ENCODE data around the gene COL24A1.
"Not testable (repeated sequence)": the region's sequence is repeated elsewhere in the genome, so short reads cannot be mapped to it uniquely, and the experiment has no call there.

Gene COL24A1

DNA sequence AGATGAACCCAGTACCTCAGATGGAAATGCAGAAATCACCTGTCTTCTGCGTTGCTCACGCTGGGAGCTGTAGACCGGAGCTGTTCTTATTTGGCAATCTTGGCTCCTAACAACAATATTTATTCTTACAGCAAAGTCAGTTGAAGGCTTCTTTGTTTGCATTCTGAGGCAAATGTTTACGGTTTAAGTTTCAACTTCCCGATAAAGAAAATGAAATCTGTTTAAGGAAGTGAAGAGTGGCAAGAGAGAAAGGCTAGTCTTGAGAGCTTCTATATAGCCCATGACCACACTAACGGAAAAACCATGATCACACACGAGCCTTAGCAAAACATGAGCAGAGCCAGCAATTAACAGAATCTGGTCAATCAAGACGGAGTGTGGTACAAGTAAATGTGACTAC is 325.7 kb downstream of the COL24A1 start:
- peaks cover 2% of the 10 kb centered on the region for H3K27me3 Mint-ChIP-seq
- H3K27ac Mint-ChIP-seq, result no peak overlapping the region
- H3K4me3 Mint-ChIP-seq, result no peak overlapping the region
- DNase-seq, result no peak
- peaks cover 5% of the 10 kb centered on the region for H3K9me3 Mint-ChIP-seq
- H3K4me1 Mint-ChIP-seq, result no peaks in the 10 kb centered on the region
- ATAC-seq, result no peak
- no peaks in the 10 kb centered on the region for H3K36me3 Mint-ChIP-seq (ENCODE audit: low read depth)

DNA sequence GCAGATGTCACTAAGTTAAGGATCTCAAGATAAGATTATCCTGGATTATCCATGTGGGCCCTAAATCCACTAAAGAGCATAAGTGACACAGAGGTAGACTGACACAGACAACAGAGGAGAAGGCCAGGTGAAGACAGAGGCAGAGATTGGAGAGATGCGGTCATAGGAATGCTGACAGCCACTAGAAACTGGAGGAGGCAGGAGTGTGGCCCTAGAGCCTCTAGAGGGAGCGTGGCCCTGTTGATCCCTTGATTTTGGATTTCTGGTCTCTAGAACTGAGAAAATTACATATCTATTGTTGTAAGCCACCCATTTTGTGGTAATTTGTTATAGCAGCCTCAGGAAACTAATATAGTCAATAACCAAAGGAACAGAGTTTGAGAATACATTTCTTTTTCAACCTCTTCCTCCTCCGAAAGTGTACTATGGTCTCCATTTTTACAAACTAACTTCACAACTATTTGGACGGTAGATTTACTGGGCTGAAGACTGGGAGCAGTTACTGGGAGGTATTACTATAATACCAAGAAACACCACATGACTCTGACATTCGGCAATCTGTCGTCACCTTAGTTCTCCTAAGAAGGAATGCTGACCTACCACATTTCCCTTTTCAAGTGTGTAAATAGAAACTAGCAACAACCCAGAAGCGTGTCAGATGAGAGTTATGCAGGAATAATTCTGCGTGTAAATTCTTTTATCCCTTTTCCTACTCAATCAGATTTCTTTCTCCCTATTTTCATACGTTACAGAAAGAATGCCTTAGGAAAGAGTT is 332.3 kb downstream of the COL24A1 start:
- Mint-ChIP-seq H3K36me3 (ENCODE audit: low read depth) (no peaks in the 10 kb centered on the region), H3K9me3 (no peaks in the 10 kb centered on the region), H3K27me3 (no peaks in the 10 kb centered on the region), H3K4me3 (no peak overlapping the region), H3K27ac (no peak overlapping the region), H3K4me1 (no peaks in the 10 kb centered on the region)
- ATAC-seq (no peak), DNase-seq (no peak)

DNA sequence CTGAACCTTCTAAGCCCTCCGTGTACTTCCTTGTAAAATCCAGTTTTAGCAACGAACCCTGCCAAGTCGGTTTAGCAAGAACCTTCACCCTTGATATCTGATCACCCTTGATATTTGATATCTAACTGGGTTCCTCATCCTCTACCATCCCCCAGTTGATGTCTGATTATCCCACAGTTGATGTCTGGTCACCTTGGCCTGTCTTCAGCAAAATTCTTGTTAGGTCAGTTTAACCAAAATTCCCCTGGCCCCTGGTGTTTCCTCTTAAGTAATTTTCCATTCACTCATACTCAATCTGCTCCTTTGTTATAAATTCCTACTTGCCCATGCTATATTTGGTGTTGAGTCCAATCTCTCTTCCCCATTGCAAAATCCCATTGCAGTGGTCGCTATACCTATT is 333.9 kb downstream of the COL24A1 start:
- Mint-ChIP-seq H3K27me3 (no peaks in the 10 kb centered on the region), H3K4me1 (no peaks in the 10 kb centered on the region), H3K9me3 (no peaks in the 10 kb centered on the region), H3K27ac (no peak overlapping the region), H3K4me3 (no peak overlapping the region), H3K36me3 (ENCODE audit: low read depth) (no peaks in the 10 kb centered on the region)
- ATAC-seq, result no peak
- DNase-seq, result no peak

DNA sequence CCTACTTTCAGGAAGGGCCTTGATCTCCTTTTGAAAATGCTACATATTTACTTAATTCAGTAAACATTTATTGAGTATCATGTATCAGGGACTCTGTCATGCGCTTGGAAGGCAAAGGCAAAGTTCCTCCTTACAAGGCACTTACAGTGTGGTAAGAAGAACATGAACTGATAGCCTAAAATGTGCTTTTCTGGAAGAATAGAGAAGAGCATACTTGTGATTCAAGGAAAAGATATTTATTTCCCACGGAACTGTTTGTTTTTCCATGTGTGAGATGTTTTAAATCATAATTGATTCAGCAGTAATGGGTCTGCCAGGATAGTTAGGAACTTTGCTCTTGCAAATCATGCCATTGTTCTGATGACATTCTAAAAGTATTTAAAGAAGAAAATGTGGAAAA is 338.2 kb downstream of the COL24A1 start:
- H3K27ac Mint-ChIP-seq, result no peak overlapping the region
- H3K27me3 Mint-ChIP-seq, result no peaks in the 10 kb centered on the region
- no peaks in the 10 kb centered on the region for H3K4me1 Mint-ChIP-seq
- H3K36me3 Mint-ChIP-seq (ENCODE audit: low read depth), result no peaks in the 10 kb centered on the region
- no peaks in the 10 kb centered on the region for H3K9me3 Mint-ChIP-seq
- H3K4me3 Mint-ChIP-seq, result no peak overlapping the region
- DNase-seq (no peak), ATAC-seq (no peak)

DNA sequence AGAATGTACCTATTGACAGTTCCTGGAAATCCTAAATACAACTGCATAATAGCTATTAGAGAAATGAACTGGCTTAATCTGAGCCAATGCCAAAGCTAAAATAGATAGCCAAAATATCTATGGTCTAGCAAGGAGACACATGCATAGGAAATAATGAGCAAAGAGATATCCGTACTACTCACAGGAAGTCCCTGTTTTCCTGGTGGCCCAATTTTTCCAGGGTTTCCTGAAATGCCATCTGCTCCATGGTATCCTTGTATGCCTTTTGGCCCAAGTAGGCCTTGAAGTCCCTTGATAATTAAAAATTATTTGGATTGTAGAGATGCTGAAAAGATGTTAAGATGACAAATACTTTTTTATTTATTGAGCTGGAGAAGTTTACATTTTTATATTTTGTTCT is 340.0 kb downstream of the COL24A1 start:
- Mint-ChIP-seq H3K4me3 (no peak overlapping the region), H3K27ac (no peak overlapping the region), H3K36me3 (ENCODE audit: low read depth) (no peaks in the 10 kb centered on the region), H3K4me1 (no peaks in the 10 kb centered on the region), H3K27me3 (no peaks in the 10 kb centered on the region), H3K9me3 (no peaks in the 10 kb centered on the region)
- no peak for DNase-seq
- ATAC-seq, result no peak

DNA sequence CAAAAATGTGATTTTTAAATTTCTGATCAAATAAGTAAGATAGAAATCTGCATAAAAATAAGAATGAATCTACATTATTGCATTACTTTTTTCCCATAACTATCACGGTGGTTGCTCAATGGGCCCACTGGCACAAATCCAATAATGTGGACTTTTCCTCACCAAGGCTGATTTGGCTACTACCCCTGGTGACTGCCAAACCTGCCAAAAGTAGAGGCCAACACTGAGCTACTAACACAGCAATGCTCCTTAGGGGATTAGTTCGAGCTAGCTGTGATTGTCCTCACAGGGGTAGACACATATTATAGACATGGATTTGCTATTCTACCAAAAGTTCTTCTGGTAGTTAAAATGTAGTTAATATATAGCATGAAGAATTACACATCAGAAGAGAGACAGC is 340.7 kb downstream of the COL24A1 start:
- ATAC-seq (no peak), DNase-seq (no peak)
- H3K27me3 Mint-ChIP-seq, result no peaks in the 10 kb centered on the region
- H3K27ac Mint-ChIP-seq, result no peak overlapping the region
- H3K36me3 Mint-ChIP-seq (ENCODE audit: low read depth), result no peaks in the 10 kb centered on the region
- no peak overlapping the region for H3K4me3 Mint-ChIP-seq
- no peaks in the 10 kb centered on the region for H3K9me3 Mint-ChIP-seq
- H3K4me1 Mint-ChIP-seq, result no peaks in the 10 kb centered on the region

DNA sequence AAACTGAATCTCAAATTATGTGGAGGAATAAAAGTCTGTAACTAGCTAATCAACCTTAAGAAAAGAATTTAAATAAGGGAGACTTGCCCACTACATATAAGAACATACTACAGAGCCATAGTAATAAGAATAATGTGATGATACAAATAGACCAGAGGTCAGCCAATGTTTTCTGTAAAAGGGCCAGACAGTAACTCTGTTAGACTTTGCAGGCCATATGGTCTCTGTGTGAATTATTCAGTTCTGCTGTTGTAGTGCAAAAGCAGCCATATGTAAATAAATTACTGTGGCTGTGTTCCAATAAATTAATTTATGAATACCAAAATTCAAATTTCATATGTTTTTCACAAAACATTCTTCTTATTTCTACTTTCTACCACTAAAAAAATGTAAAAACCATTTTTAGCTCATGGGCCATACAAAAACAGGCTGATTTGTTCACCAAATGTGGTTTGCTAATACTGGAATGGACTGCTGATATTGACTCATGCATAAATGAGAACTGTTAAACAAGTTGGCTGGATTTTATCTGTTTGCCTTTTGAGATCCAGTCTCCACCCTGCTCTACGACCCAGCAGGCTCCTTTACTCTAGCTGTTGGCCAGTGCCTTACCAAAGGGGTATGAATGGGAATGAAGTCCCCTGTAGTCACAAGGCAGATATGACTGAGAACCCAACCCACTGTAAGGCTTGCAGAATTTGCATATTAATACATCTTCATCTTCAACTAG is 350.2 kb downstream of the COL24A1 start:
- no peaks in the 10 kb centered on the region for H3K36me3 Mint-ChIP-seq (ENCODE audit: low read depth)
- H3K4me1 Mint-ChIP-seq, result no peaks in the 10 kb centered on the region

DNA sequence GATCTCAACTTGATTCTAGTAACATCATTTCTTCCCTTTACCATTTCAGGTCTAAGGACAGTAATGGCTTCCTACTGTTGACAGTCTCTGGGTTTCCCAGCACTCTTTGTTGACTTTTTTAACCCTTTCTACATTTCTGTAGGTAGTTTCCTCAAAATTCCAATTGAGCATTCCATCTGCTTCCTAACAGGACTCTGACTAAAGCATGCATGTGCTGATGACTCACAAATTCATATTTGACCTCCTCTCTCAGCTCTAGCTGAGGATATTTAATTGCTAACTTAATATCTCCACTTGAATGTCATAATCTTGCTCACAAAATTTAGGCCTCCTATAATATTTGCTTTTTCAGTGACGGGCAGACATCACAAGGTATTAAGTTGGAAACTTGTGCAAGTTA is 355.1 kb downstream of the COL24A1 start:
- Mint-ChIP-seq H3K9me3 (peaks cover 7% of the 10 kb centered on the region), H3K27ac (no peak overlapping the region), H3K36me3 (ENCODE audit: low read depth) (no peaks in the 10 kb centered on the region), H3K27me3 (peaks cover 4% of the 10 kb centered on the region), H3K4me3 (no peak overlapping the region), H3K4me1 (no peaks in the 10 kb centered on the region)
- no peak for DNase-seq
- ATAC-seq, result no peak

More for the DNA sequence above, 350.2 kb downstream of the COL24A1 start:
- no peak for ATAC-seq
- Mint-ChIP-seq H3K27ac (no peak overlapping the region), H3K4me3 (no peak overlapping the region), H3K9me3 (peaks cover 7% of the 10 kb centered on the region), H3K27me3 (peaks cover 4% of the 10 kb centered on the region)
- DNase-seq, result no peak

DNA sequence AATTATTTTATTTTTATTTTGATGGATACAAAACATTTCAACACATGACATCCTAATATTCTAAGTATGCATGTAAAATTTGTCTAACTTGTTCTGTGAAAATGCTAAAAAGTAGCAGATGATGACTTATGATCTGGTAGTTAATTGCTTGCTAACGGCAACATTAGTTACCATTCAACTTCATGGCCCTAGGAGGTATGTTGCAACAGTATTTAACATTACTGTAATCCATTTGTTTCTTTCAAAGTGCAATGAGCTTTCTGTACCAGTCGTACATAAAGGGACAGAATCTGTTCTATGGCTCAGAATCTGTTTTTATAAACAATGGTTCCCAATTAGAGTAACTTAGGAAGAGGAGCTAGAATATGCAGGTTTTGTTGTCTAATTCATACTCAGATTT is 356.8 kb downstream of the COL24A1 start:
- Mint-ChIP-seq H3K4me3 (no peak overlapping the region), H3K36me3 (ENCODE audit: low read depth) (no peaks in the 10 kb centered on the region), H3K9me3 (peaks cover 7% of the 10 kb centered on the region), H3K27ac (no peak overlapping the region), H3K4me1 (no peaks in the 10 kb centered on the region), H3K27me3 (peaks cover 4% of the 10 kb centered on the region)
- no peak for ATAC-seq
- no peak for DNase-seq

DNA sequence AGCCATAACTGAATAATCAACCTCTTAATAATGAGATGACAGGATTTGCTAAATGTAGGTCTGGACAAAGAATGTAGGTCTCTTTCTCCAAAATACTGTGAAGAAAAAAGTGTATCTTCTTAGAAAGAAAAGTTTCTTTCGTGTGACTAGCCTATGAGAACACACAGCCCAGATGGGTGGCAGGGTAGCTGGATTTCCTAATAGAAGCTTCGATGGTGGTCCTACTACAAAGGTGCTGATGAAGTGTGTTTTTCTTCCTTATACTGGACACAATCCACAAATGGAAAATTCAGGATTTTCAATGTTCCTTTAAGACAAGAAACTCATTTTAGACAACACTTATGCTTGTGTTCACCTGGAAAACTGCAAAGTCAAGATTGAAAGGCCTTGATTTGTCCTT is 358.2 kb downstream of the COL24A1 start:
- no peak for ATAC-seq
- Mint-ChIP-seq H3K27ac (no peak overlapping the region), H3K4me1 (no peaks in the 10 kb centered on the region)

DNA sequence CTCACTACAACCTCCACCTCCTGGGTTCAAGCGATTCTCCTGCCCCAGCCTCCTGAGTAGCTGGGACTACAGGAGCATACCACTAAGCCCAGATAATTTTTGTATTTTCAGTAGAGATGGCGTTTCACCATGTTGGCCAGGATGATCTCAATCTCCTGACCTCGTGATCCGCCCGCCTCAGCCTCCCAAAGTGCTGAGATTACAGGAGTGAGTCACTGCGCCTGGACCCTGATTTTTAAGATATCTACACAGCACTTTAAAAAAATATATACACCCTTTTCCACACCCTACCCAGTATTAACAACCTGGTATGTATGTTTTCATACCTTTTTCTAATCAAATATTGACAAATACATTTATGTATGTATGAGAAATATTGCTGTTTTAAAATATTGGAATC is 379.6 kb downstream of the COL24A1 start:
- not testable (repeated sequence) for H3K9me3 Mint-ChIP-seq; H3K27ac Mint-ChIP-seq; H3K4me1 Mint-ChIP-seq; H3K36me3 Mint-ChIP-seq (ENCODE audit: low read depth); H3K4me3 Mint-ChIP-seq; H3K27me3 Mint-ChIP-seq; ATAC-seq; DNase-seq

More for the DNA sequence above, 358.2 kb downstream of the COL24A1 start:
- DNase-seq, result no peak
- Mint-ChIP-seq H3K36me3 (ENCODE audit: low read depth) (no peaks in the 10 kb centered on the region), H3K27me3 (peaks cover 2% of the 10 kb centered on the region), H3K4me3 (no peak overlapping the region), H3K9me3 (no peaks in the 10 kb centered on the region)

DNA sequence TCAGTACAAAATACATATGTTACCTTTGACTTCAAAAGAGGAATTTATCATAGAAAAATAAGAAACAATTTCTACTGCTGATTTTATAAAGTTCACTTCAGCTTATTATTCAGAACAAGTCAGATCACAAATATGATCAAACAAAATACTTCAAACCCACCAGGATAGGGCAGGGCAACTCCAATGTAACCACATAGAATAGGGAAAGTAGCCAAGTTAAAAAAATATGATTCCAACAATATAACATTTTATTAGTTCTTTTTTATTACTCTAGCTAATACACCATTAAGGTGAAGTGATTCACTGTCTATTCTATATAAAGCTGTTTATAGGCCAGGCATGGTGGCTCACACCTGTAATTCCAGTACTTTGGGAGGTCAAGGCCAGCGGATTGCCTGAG is 393.8 kb downstream of the COL24A1 start:
- Mint-ChIP-seq H3K9me3 (no peaks in the 10 kb centered on the region), H3K27ac (no peak overlapping the region), H3K27me3 (no peaks in the 10 kb centered on the region), H3K36me3 (ENCODE audit: low read depth) (no peaks in the 10 kb centered on the region), H3K4me3 (no peak overlapping the region), H3K4me1 (no peaks in the 10 kb centered on the region)
- ATAC-seq, result no peak
- no peak for DNase-seq

DNA sequence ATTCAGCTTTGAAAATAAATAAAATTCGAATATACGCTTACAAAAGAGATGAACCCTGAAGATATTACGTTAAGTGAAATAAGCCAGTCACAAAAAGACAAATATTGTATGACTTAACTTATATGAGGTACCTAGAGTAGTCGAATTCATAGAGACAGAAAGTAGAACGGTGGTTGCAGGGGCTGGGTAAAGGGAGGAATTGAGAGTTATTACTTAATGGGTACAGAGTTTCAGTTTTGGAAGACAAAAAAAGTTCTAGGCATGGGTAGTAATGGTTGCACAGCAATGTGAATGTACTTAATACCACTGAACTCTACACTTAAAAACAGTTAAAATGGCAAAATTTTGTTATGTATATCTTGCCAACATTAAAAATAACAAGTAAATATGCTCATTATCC is 399.7 kb downstream of the COL24A1 start:
- ATAC-seq, result no peak
- Mint-ChIP-seq H3K4me1 (no peaks in the 10 kb centered on the region), H3K27me3 (no peaks in the 10 kb centered on the region), H3K36me3 (ENCODE audit: low read depth) (no peaks in the 10 kb centered on the region), H3K27ac (no peak overlapping the region), H3K4me3 (no peak overlapping the region), H3K9me3 (peaks cover 11% of the 10 kb centered on the region)
- no peak for DNase-seq

DNA sequence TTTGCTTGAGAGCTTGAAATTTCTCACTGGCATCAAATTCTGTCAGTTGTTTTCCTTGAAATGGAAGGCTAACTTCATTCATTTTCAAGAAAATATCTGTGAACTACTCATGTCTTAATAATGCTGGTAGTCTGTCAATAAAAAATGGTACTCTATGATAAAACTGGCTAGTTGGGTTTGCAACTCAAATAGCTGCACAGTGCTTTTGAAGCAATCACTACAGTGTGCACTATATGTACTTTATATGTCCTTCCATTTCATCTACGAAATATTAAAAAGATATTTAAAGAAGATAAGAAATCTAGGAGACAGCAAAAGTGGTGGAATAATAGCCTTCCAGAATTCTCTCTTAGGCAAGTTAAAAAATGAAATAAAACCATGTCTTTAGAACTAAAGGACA is 408.5 kb downstream of the COL24A1 start:
- Mint-ChIP-seq H3K4me1 (no peaks in the 10 kb centered on the region), H3K4me3 (no peak overlapping the region), H3K27me3 (peaks cover 2% of the 10 kb centered on the region), H3K36me3 (ENCODE audit: low read depth) (no peaks in the 10 kb centered on the region), H3K27ac (no peak overlapping the region), H3K9me3 (no peaks in the 10 kb centered on the region)
- ATAC-seq (no peak), DNase-seq (no peak)

DNA sequence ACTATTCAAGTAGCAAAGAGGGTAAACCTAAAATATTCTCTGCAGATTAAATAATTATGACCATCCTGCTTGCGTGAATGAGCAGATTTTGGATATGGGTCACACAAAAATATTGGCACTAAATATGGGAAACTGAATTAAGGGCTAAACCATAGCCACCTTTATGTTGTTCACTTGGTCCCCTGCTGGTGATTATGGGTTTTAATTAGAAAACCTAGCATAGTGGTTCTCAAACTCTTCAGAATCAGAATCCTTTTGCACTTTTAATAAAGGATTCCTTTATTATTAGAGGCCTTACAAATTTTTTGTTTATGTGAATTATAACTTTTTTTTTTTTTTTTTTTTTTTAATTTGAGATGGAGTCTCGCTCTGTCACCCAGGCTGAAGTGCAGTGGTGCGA is 409.8 kb downstream of the COL24A1 start:
- Mint-ChIP-seq H3K27me3 (peaks cover 4% of the 10 kb centered on the region), H3K4me3 (no peak overlapping the region), H3K27ac (no peak overlapping the region), H3K9me3 (no peaks in the 10 kb centered on the region), H3K4me1 (no peaks in the 10 kb centered on the region), H3K36me3 (ENCODE audit: low read depth) (no peaks in the 10 kb centered on the region)
- no peak for ATAC-seq
- no peak for DNase-seq
